RCC 7860 (cell line): ENCODE results near the gene IL17RA.
"Not testable (repeated sequence)": the region's sequence is repeated elsewhere in the genome, so short reads cannot be mapped to it uniquely, and the experiment has no call there.

Source experiments
- DNase-seq: peaks from one replicate; pipeline ENCODE4 v3.0.0-alpha.2; 2015; ENCODE audit warnings: low spot score
- FAIRE-seq: peaks from 2 replicates; lab custom pipeline; 2012; peaks lifted over from hg19 to GRCh38; lab: Jason Lieb, UNC

Gene IL17RA

GRCh38 chr22:17084554-17085276 lies at the start of gene IL17RA:
TSS of gene IL17RA (plus strand) at chr22:17085000. CDS start at chr22:17085092, 92 bp downstream.
- peak; percentile 62 for FAIRE-seq

GRCh38 chr22:17035246-17035645 lies 49.6 kb upstream of the IL17RA start:
- FAIRE-seq (no peak), DNase-seq (no peak)

More at GRCh38 chr22:17084554-17085276, at the start of gene IL17RA:
- DNase-seq, result peak; percentile 77

- not testable (repeated sequence) for DNase-seq, FAIRE-seq
These were observed 48.6 kb upstream of the IL17RA start for GRCh38 chr22:17035976-17036841.

GRCh38 chr22:17036842-17037711 lies 47.7 kb upstream of the IL17RA start:
- FAIRE-seq, result not testable (repeated sequence)

GRCh38 chr22:17043521-17043920 lies 41.3 kb upstream of the IL17RA start:
- no peak for DNase-seq
- FAIRE-seq, result no peak

More at GRCh38 chr22:17036842-17037711, 47.7 kb upstream of the IL17RA start:
- not testable (repeated sequence) for DNase-seq

- DNase-seq (no peak), FAIRE-seq (no peak)
These were observed 38.0 kb upstream of the IL17RA start for GRCh38 chr22:17046566-17047348.

- no peak for FAIRE-seq
- DNase-seq, result no peak
These were observed 37.1 kb upstream of the IL17RA start for GRCh38 chr22:17047656-17048055.

- no peak for DNase-seq
- no peak for FAIRE-seq
These were observed 28.7 kb upstream of the IL17RA start for GRCh38 chr22:17056058-17056457.

- FAIRE-seq (no peak), DNase-seq (no peak)
These were observed 28.0 kb upstream of the IL17RA start for GRCh38 chr22:17056807-17057206.

GRCh38 chr22:17057959-17058814 lies 26.6 kb upstream of the IL17RA start:
- FAIRE-seq, result no peak

GRCh38 chr22:17060126-17060525 lies 24.7 kb upstream of the IL17RA start:
- DNase-seq (no peak), FAIRE-seq (no peak)

More at GRCh38 chr22:17057959-17058814, 26.6 kb upstream of the IL17RA start:
- DNase-seq, result peak; percentile 48

GRCh38 chr22:17063411-17064106 lies 21.2 kb upstream of the IL17RA start:
- FAIRE-seq, result no peak
- no peak for DNase-seq

- no peak for FAIRE-seq
- no peak for DNase-seq
These were observed 20.2 kb upstream of the IL17RA start for GRCh38 chr22:17064498-17065100.

- DNase-seq (no peak), FAIRE-seq (no peak)
These were observed 19.4 kb upstream of the IL17RA start for GRCh38 chr22:17065433-17065832.

- FAIRE-seq (no peak), DNase-seq (no peak)
These were observed 11.9 kb upstream of the IL17RA start for GRCh38 chr22:17072877-17073276.

GRCh38 chr22:17074648-17075002 lies 10.2 kb upstream of the IL17RA start:
- FAIRE-seq, result no peak
- DNase-seq, result no peak

- DNase-seq (peak; percentile 79), FAIRE-seq (peak; percentile 84)
These were observed 7.5 kb upstream of the IL17RA start for GRCh38 chr22:17077255-17077654.

GRCh38 chr22:17079572-17079971 lies 5.2 kb upstream of the IL17RA start:
- FAIRE-seq (no peak), DNase-seq (no peak)
